HepG2 (cell line): ENCODE results near the gene ENDOD1. TPM values are rescaled to one million over a fixed set of nuclear protein-coding genes. Genes with fewer than 3 reads are reported as not detected.

Source experiments
- AGO1 ChIP-seq: fragments of 200-400 bp; formaldehyde crosslinking; IDR thresholded peaks from 2 replicates; pipeline ENCODE4 v1.6.1; 2017; ENCODE audit warnings: mild to moderate bottlenecking, low read depth, low read length, moderate library complexity; ENCODE audit not compliant: poor library complexity, severe bottlenecking
- EED ChIP-seq: sonication (generic); formaldehyde crosslinking; IDR thresholded peaks from 2 replicates; pipeline ENCODE4 v1.5.0; 2020; ENCODE audit warnings: mild to moderate bottlenecking, missing genetic modification reagents
- ELF3 ChIP-seq: IDR thresholded peaks from 2 replicates; pipeline ENCODE4 v1.6.1; 2016; ENCODE audit warnings: missing genetic modification reagents, missing compliant biosample characterization
- FOXJ3 ChIP-seq: sonication (generic); formaldehyde crosslinking; IDR thresholded peaks from 2 replicates; pipeline ENCODE4 v1.4.0; 2020; ENCODE audit warnings: missing genetic modification reagents, mild to moderate bottlenecking, borderline replicate concordance
- GFI1 ChIP-seq: sonication (generic); formaldehyde crosslinking; IDR thresholded peaks from 2 replicates; pipeline ENCODE4 v1.5.0; 2020; ENCODE audit warnings: missing genetic modification reagents, mild to moderate bottlenecking, borderline replicate concordance
- MAFF ChIP-seq: IDR thresholded peaks from 2 replicates; pipeline ENCODE4 v1.6.1; 2011; ENCODE audit warnings: low read depth, low read length, improper control_type of control experiment
- ONECUT2 ChIP-seq: sonication (generic); formaldehyde crosslinking; IDR thresholded peaks from 2 replicates; pipeline ENCODE4 v1.4.0; 2020; ENCODE audit warnings: missing genetic modification reagents
- RCOR2 ChIP-seq: IDR thresholded peaks from 2 replicates; pipeline ENCODE4 v1.6.1; 2016; ENCODE audit warnings: missing biosample characterization, missing genetic modification reagents
- REL ChIP-seq: sonication (generic); formaldehyde crosslinking; conservative IDR thresholded peaks from 2 replicates; pipeline ENCODE4 v1.8.0; 2022; ENCODE audit warnings: mild to moderate bottlenecking, missing genetic modification reagents, moderate library complexity
- RELA ChIP-seq: sonication (generic); formaldehyde crosslinking; IDR thresholded peaks from 2 replicates; pipeline ENCODE4 v1.4.0; 2020; ENCODE audit warnings: missing genetic modification reagents
- SIN3B ChIP-seq: fragments of 150-350 bp; IDR thresholded peaks from 2 replicates; pipeline ENCODE4 v1.6.1; 2014; ENCODE audit warnings: low read length
- SMC3 ChIP-seq: IDR thresholded peaks from 2 replicates; pipeline ENCODE4 v1.6.1; 2011; ENCODE audit warnings: low read length, improper control_type of control experiment
- TRIM24 ChIP-seq: sonication (generic); formaldehyde crosslinking; IDR thresholded peaks from 2 replicates; pipeline ENCODE4 v1.8.0; 2022; ENCODE audit warnings: mild to moderate bottlenecking, missing genetic modification reagents
- ZHX2 ChIP-seq, 2 experiments: sonication (generic) in 1 of 2; formaldehyde crosslinking in 1 of 2; IDR thresholded peaks; 2 replicates each; pipeline versions ENCODE4 v1.6.1 to v1.9.0; 2014 to 2022; ENCODE audit warnings: antibody characterized with exemption in 1 of 2, borderline replicate concordance in 1 of 2, inconsistent platforms in 1 of 2, low read depth in 1 of 2, missing genetic modification reagents in 1 of 2
- ZKSCAN5 ChIP-seq: sonication (generic); formaldehyde crosslinking; IDR thresholded peaks from 2 replicates; pipeline ENCODE4 v1.5.1; 2020; ENCODE audit warnings: mild to moderate bottlenecking, missing genetic modification reagents
- ZNF883 ChIP-seq: sonication (generic); formaldehyde crosslinking; IDR thresholded peaks from 2 replicates; pipeline ENCODE4 v1.5.1; 2020; ENCODE audit warnings: mild to moderate bottlenecking, missing genetic modification reagents; ENCODE audit errors: not compliant biosample characterization
- ZSCAN22 ChIP-seq: sonication (generic); formaldehyde crosslinking; IDR thresholded peaks from 2 replicates; pipeline ENCODE4 v1.4.0; 2020; ENCODE audit warnings: mild to moderate bottlenecking, missing genetic modification reagents
- polyA plus RNA-seq, 8 experiments: library from polyadenylated mRNA; depleted of rRNA in 3 of 8; stranded (reverse) in 7 of 8; unstranded in 1 of 8; fragments of >200 nt; fragmentation: Illumina TruSeq in 4 of 8; extraction: Trizol in 4 of 8; gene quantifications; 2 replicates each; pipeline versions ENCODE4 v1.2.1 to v1.2.3, GENCODE V29; 2011 to 2016; ENCODE audit warnings: low read depth in 4 of 8, missing spikeins in 1 of 8, mixed read lengths in 1 of 8; ENCODE audit not compliant: insufficient read depth in 1 of 8
- total RNA-seq, 5 experiments: library from RNA; depleted of rRNA; stranded (reverse); fragments of >200 nt; fragmentation: Illumina TruSeq; extraction: Trizol; gene quantifications; 2 replicates each; pipeline ENCODE4 v1.2.3, GENCODE V29; 2016; ENCODE audit warnings: low read depth in 1 of 5
- TF ChIP-seq, protein P1 (sequence below): sonication (generic); formaldehyde crosslinking; IDR thresholded peaks from 2 replicates; pipeline ENCODE4 v1.9.0; 2022; ENCODE audit warnings: missing genetic modification reagents, mild to moderate bottlenecking, borderline replicate concordance
- TF ChIP-seq, protein P2 (sequence below): sonication (generic); formaldehyde crosslinking; IDR thresholded peaks from 2 replicates; pipeline ENCODE4 v1.5.0; 2020; ENCODE audit warnings: mild to moderate bottlenecking, low read depth, missing genetic modification reagents, borderline replicate concordance
- TF ChIP-seq, protein P3 (sequence below): sonication (generic); formaldehyde crosslinking; IDR thresholded peaks from 2 replicates; pipeline ENCODE4 v1.4.0; 2020; ENCODE audit warnings: mild to moderate bottlenecking, missing genetic modification reagents

ENDOD1 gene
- total and polyA plus RNA-seq, 2 of the 13 experiments (the other 11 are each of a cell fraction or from before 2014, with no cell fraction given), result 2.0 to 6.8 TPM

DNA sequence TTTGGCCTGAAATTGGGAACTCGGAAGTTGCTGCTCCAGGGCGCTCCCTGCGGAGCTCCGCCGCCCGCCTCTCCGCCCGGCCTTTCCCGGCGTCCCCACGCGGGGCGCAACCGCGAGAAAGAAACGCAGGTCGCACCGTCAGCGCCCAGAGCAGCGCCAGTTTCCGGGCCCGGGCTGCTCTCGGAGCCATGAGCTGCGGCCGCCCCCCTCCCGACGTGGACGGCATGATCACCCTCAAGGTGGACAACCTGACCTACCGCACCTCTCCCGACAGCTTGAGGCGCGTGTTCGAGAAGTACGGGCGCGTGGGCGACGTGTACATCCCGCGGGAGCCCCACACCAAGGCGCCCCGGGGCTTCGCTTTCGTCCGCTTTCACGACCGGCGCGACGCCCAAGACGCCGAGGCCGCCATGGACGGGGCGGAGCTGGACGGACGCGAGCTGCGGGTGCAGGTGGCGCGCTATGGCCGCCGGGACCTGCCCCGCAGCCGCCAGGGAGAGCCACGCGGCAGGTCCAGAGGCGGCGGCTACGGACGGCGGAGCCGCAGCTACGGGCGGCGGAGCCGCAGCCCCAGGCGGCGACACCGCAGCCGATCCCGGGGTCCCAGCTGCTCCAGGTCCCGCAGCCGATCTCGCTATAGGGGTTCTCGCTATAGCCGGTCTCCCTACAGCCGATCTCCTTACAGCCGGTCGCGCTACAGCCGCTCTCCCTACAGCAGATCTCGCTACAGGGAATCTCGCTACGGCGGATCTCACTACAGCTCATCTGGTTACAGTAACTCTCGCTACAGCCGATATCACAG is 22.4 kb upstream of the ENDOD1 start (continued):
- TF ChIP-seq GFI1 (CRISPR knock-in tag) (peak; percentile 27; the same call in 1 of the 2 replicates), ZNF883 (CRISPR knock-in tag) (no peak), MAFF (no peak), EED (CRISPR knock-in tag) (peak; percentile 62; the same call in 1 of the 2 replicates), ELF3 (CRISPR knock-in tag) (no peak; the same call in 1 of the 2 replicates), SMC3 (no peak), ZHX2 (IDR thresholded peaks at IDR 0.05; ENCODE audit: low read depth) (no peak), ZHX2 (CRISPR knock-in tag; IDR thresholded peaks at IDR 0.05; ENCODE audit: borderline replicate concordance) (peak; percentile 64; the same call in 1 of the 2 replicates), FOXJ3 (CRISPR knock-in tag) (no peak), ZKSCAN5 (CRISPR knock-in tag) (no peak), SIN3B (no peak), AGO1 (peak; percentile 46), RCOR2 (CRISPR knock-in tag) (no peak), ZSCAN22 (peak; percentile 54; the same call in 1 of the 2 replicates), TRIM24 (CRISPR knock-in tag) (no peak), REL (CRISPR knock-in tag) (no peak), ONECUT2 (CRISPR knock-in tag) (no peak), RELA (CRISPR knock-in tag) (no peak; the same call in 1 of the 2 replicates)
- TF ChIP-seq, protein P1, sequence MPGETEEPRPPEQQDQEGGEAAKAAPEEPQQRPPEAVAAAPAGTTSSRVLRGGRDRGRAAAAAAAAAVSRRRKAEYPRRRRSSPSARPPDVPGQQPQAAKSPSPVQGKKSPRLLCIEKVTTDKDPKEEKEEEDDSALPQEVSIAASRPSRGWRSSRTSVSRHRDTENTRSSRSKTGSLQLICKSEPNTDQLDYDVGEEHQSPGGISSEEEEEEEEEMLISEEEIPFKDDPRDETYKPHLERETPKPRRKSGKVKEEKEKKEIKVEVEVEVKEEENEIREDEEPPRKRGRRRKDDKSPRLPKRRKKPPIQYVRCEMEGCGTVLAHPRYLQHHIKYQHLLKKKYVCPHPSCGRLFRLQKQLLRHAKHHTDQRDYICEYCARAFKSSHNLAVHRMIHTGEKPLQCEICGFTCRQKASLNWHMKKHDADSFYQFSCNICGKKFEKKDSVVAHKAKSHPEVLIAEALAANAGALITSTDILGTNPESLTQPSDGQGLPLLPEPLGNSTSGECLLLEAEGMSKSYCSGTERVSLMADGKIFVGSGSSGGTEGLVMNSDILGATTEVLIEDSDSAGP (CRISPR knock-in tag), result peak; percentile 64; the same call in 1 of the 2 replicates
- TF ChIP-seq, protein P2, sequence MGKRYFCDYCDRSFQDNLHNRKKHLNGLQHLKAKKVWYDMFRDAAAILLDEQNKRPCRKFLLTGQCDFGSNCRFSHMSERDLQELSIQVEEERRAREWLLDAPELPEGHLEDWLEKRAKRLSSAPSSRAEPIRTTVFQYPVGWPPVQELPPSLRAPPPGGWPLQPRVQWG (CRISPR knock-in tag), result no peak
- TF ChIP-seq, protein P3, sequence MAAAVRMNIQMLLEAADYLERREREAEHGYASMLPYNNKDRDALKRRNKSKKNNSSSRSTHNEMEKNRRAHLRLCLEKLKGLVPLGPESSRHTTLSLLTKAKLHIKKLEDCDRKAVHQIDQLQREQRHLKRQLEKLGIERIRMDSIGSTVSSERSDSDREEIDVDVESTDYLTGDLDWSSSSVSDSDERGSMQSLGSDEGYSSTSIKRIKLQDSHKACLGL (CRISPR knock-in tag), result peak; percentile 68; the same call in 1 of the 2 replicates
